Fibroblast of the conjunctiva (primary cell): ENCODE data around the gene GEMIN7.
"Not testable (repeated sequence)": the region's sequence is repeated elsewhere in the genome, so short reads cannot be mapped to it uniquely, and the experiment has no call there.

Source experiments
- DNase-seq: peaks from one replicate; pipeline ENCODE4 v3.0.0-alpha.2; 2010; ENCODE audit warnings: low read depth

GEMIN7 gene

GRCh38 chr19:45104658-45105349 is 25.7 kb downstream of the GEMIN7 start:
- no peak for DNase-seq

- DNase-seq: not testable (repeated sequence)
Measured at GRCh38 chr19:45106363-45106762, 27.3 kb downstream of the GEMIN7 start.

- no peak for DNase-seq
Measured at GRCh38 chr19:45107621-45108150, 28.6 kb downstream of the GEMIN7 start.

- DNase-seq: no peak
Measured at GRCh38 chr19:45110851-45111266, 31.8 kb downstream of the GEMIN7 start.

GRCh38 chr19:45112111-45112827 is 33.2 kb downstream of the GEMIN7 start:
- no peak for DNase-seq

- DNase-seq: no peak
Measured at GRCh38 chr19:45113628-45114027, 34.6 kb downstream of the GEMIN7 start.

- no peak for DNase-seq
Measured at GRCh38 chr19:45114116-45114515, 35.1 kb downstream of the GEMIN7 start.

GRCh38 chr19:45115809-45116615 is 37.0 kb downstream of the GEMIN7 start:
- DNase-seq: no peak

- DNase-seq: no peak
Measured at GRCh38 chr19:45117167-45117594, 38.1 kb downstream of the GEMIN7 start.

GRCh38 chr19:45117671-45118070 is 38.6 kb downstream of the GEMIN7 start:
- no peak for DNase-seq

GRCh38 chr19:45118106-45118505 is 39.0 kb downstream of the GEMIN7 start:
- no peak for DNase-seq

GRCh38 chr19:45118591-45119355 is 39.7 kb downstream of the GEMIN7 start:
- not testable (repeated sequence) for DNase-seq

- DNase-seq: no peak
Measured at GRCh38 chr19:45119582-45119981, 40.5 kb downstream of the GEMIN7 start.

GRCh38 chr19:45121827-45122345 is 42.8 kb downstream of the GEMIN7 start:
- no peak for DNase-seq

GRCh38 chr19:45122832-45123231 is 43.8 kb downstream of the GEMIN7 start:
- no peak for DNase-seq

- DNase-seq: peak; percentile 22
Measured at GRCh38 chr19:45123440-45123850, 44.4 kb downstream of the GEMIN7 start.

GRCh38 chr19:45124021-45124420 is 45.0 kb downstream of the GEMIN7 start:
- no peak for DNase-seq

GRCh38 chr19:45125360-45125759 is 46.3 kb downstream of the GEMIN7 start:
- DNase-seq: no peak

GRCh38 chr19:45125975-45126493 is 47.0 kb downstream of the GEMIN7 start:
- DNase-seq: peak; percentile 10

- no peak for DNase-seq
Measured at GRCh38 chr19:45126654-45127053, 47.6 kb downstream of the GEMIN7 start.

GRCh38 chr19:45128146-45128545 is 49.1 kb downstream of the GEMIN7 start:
- DNase-seq: no peak
